Transverse colon (tissue), 4 donors: ENCODE data around the gene RUNX3. TPM values are rescaled to one million over a fixed set of nuclear protein-coding genes. Genes with fewer than 3 reads are reported as not detected.

Experiments used
- DNase-seq: peaks from one replicate; pipeline ENCODE4 v3.0.0-alpha.2; 2019
- H3K27ac ChIP-seq, 4 donors: fragments of 200-600 bp; sonication (generic); 2 replicates each; pipeline ENCODE4 v1.5.1; 2016 to 2018; ENCODE audit warnings: inconsistent platforms in 4 of 4
- H3K27me3 ChIP-seq: fragments of 200-600 bp; sonication (generic); 2 replicates; pipeline ENCODE4 v1.5.1; 2017; ENCODE audit warnings: inconsistent platforms
- H3K36me3 ChIP-seq, 4 donors: fragments of 200-600 bp; sonication (generic); 2 replicates each; pipeline ENCODE4 v1.5.1; 2017 to 2019; ENCODE audit warnings: inconsistent platforms in 4 of 4
- H3K4me1 ChIP-seq, 4 donors: fragments of 200-600 bp; sonication (generic); 2 replicates each; pipeline ENCODE4 v1.5.1; 2017 to 2020; ENCODE audit warnings: inconsistent platforms in 4 of 4
- H3K4me3 ChIP-seq, 4 donors: fragments of 200-600 bp; sonication (generic); 1 replicate in 1 of 4; 2 replicates in 3 of 4; pipeline versions ENCODE4 v1.5.1 to v1.6.1; 2017 to 2019; ENCODE audit warnings: inconsistent platforms in 4 of 4
- H3K9me3 ChIP-seq, 2 donors: fragments of 200-600 bp; sonication (generic); 2 replicates each; pipeline ENCODE4 v1.5.1; 2017 to 2019; ENCODE audit warnings: inconsistent platforms in 2 of 2
- EP300 ChIP-seq: sonication (generic); formaldehyde crosslinking; IDR thresholded peaks from one replicate; pipeline ENCODE4 v1.6.1; 2017; ENCODE audit warnings: antibody characterized with exemption, low read depth
- POLR2A ChIP-seq: fragments of 450-650 bp; IDR thresholded peaks from one replicate; pipeline ENCODE4 v1.6.1; 2016; ENCODE audit warnings: antibody characterized with exemption, mild to moderate bottlenecking, moderate library complexity
- POLR2AphosphoS5 ChIP-seq, 3 donors: sonication (generic); formaldehyde crosslinking; IDR thresholded peaks; one replicate each; pipeline ENCODE4 v1.6.1; 2016; ENCODE audit warnings: antibody characterized with exemption in 3 of 3
- WGBS, 2 donors: methylation state at CpG; one replicate each; pipeline ENCODE4 v1.1.5; 2018; ENCODE audit warnings: low coverage in 1 of 2; 5-methylcytosine and 5-hydroxymethylcytosine counted together
- in situ Hi-C, 4 donors: fragments of 200-750 bp; cut with MboI; loops; one replicate each; pipeline versions ENCODE4 v1.15.0 to v1.15.1; 2017; ENCODE audit warnings: low sequenced_read_pairs in 3 of 4, low pct_ligation_motif_present in 1 of 4, low pct_unique_long_range_greater_than_20kb in 1 of 4
- intact Hi-C: fragments of 100-400 bp; cut with DNase I; formaldehyde crosslinking; loops from one replicate; pipeline ENCODE4 v1.15.1; 2023; ENCODE audit warnings: low total_unique reads
- total RNA-seq, 4 donors: library from RNA; depleted of rRNA; stranded (reverse); fragments of >200 nt; gene quantifications; one replicate each; pipeline ENCODE4 v1.1.0, GENCODE V29; 2016
- TF ChIP-seq, protein P1 (sequence below), 5 experiments: fragments of 200-600 bp in 3 of 5; fragments of 450-650 bp in 2 of 5; sonication (generic) in 3 of 5; IDR thresholded peaks; 1 replicate in 2 of 5; 2 replicates in 3 of 5; pipeline ENCODE4 v1.5.1; 2016 to 2017; ENCODE audit warnings: antibody characterized with exemption in 5 of 5, inconsistent platforms in 3 of 5, mild to moderate bottlenecking in 2 of 5, moderate library complexity in 1 of 5

RUNX3 gene
- total RNA-seq, 4 donors from 2014 or later: 1.5 to 4.8 (median 3.4) TPM

DNA sequence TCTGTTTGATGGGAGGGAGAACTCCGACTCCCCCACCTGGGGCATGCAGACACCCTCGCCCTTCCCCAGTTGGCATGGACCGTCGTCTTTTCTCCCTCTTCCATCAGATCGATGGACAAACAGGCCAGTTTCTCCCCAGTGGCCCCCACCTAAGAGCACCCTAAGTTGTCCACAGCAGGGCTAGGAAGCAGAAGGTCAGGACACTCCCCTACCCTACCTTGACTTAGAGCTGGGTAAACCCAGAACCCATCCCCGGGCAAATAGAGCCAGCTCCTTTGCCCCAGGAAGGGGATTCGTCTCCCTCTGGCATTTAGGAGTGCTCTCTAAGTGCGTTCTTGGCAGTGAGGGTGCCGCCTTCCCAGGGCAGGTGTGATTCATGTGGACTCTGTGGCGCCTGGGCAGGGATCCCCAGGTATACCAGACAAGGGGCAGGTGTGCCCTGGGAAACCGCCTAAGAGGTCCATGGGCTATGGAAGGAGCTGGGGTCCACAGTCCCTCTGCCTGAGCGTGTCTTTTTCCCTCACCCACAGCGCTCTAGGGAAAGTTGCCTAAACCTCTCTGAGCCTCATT, 2.7 kb upstream of the RUNX3 start:
- peaks cover 87% of the 10 kb centered on the region for H3K27me3 ChIP-seq
- no peak overlapping the region for H3K4me3 ChIP-seq
- H3K4me1 ChIP-seq: peaks cover 0 to 40% (median 31%) of the 10 kb centered on the region in 4 donors
- no peaks in the 10 kb centered on the region for H3K9me3 ChIP-seq
- intact Hi-C loops: no loop called here
- DNase-seq: no peak
- H3K27ac ChIP-seq: no peak overlapping the region
- no peak for TF ChIP-seq EP300
- TF ChIP-seq, protein P1, sequence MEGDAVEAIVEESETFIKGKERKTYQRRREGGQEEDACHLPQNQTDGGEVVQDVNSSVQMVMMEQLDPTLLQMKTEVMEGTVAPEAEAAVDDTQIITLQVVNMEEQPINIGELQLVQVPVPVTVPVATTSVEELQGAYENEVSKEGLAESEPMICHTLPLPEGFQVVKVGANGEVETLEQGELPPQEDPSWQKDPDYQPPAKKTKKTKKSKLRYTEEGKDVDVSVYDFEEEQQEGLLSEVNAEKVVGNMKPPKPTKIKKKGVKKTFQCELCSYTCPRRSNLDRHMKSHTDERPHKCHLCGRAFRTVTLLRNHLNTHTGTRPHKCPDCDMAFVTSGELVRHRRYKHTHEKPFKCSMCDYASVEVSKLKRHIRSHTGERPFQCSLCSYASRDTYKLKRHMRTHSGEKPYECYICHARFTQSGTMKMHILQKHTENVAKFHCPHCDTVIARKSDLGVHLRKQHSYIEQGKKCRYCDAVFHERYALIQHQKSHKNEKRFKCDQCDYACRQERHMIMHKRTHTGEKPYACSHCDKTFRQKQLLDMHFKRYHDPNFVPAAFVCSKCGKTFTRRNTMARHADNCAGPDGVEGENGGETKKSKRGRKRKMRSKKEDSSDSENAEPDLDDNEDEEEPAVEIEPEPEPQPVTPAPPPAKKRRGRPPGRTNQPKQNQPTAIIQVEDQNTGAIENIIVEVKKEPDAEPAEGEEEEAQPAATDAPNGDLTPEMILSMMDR (IDR thresholded peaks at IDR 0.05): no peak
- H3K36me3 ChIP-seq: no peaks in the 10 kb centered on the region
- in situ Hi-C loops: loop anchor here in 3 of 4 donors (10.0 to 25.0 kb wide), 3 partner anchors 102 to 172 kb away; no protein-coding TSS in a partner anchor
- 20 to 51% methylated on average over 2 to 13 of the region's 13 CpGs for WGBS, 2 donors

DNA sequence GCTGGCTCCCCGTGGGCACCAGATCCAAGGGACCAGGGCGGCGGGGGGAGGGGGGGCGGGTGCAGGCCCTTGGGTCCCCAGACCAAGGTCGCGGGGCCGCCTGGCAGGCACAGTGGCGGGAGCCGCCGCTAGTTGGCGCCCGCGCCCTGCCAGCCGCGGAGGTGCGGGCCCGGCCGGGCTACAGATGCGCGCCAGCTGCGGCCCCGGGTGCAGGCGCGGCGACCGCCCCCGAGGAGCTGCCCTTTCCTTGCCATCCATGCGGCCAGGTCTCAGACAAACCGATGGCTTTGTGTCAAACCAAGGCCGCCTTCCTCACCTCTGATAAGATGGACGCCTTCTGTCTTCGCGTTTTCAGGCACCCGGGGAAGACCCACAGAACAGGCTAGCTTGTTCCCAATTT, 2.2 kb upstream of the RUNX3 start:
- Histone ChIP-seq H3K9me3 (no peaks in the 10 kb centered on the region), H3K4me3 (peak overlapping the region in 2 of 4 donors; percentile 8 to 23), H3K36me3 (no peaks in the 10 kb centered on the region), H3K27ac (no peak overlapping the region), H3K4me1 (peaks cover 0 to 40% (median 31%) of the 10 kb centered on the region in 4 donors), H3K27me3 (peaks cover 92% of the 10 kb centered on the region)
- in situ Hi-C loops: loop anchor here in 3 of 4 donors (10.0 to 25.0 kb wide), 3 partner anchors 103 to 173 kb away; no protein-coding TSS in a partner anchor
- TF ChIP-seq POLR2AphosphoS5 (IDR thresholded peaks at IDR 0.05) (no peak), EP300 (no peak), POLR2A (no peak)
- TF ChIP-seq, protein P1 (IDR thresholded peaks at IDR 0.05): peak in 3 of 5 experiments; percentile 80 to 89 (median 81)
- 4% methylated on average over 29 of the region's 34 CpGs; no CpG with 5 or more reads in 1 of the 2 donors for whole genome bisulfite sequencing, 2 donors
- DNase-seq: peak; percentile 64
- intact Hi-C loops: no loop called here

DNA sequence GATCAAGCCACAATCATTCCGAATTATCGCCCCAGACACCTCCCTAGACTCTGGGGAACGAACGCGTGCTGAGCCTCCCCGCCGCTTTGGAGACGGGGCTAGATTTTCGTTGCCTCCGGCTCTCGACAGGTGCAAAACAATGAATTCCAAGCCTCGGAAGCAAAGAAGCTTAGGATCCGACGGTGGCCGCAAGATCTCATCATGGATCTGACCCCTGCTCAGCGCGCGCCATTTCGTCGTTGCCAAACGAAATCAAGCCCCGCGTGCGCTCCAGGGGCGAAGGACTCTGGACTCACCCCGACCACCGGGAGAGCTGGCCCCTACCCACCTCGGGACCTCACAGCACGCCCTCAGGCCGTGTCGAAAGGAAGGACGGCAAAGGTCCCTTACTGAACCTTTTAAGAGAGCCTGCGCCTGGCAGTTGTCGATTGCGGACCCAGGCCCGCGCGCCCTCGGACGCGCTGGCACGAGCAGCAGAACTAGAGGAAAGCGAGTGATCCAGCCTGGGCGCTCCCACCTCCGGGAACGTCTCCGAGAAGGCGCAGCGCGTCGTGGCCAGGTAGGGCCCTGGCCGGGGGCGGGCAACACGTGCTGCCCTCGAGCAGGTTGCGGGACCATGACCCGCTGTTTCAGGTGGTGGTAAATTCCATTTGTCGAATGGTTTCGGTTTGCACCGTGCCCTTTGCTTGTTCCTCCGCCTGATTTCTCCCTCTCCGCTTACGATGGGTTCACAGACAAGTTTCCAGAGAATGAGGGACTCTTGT, 1.6 kb upstream of the RUNX3 start:
- Histone ChIP-seq H3K27ac (no peak overlapping the region), H3K9me3 (no peaks in the 10 kb centered on the region), H3K36me3 (no peaks in the 10 kb centered on the region), H3K4me3 (peak overlapping the region in 2 of 4 donors; percentile 8 to 23), H3K4me1 (peaks cover 0 to 46% (median 31%) of the 10 kb centered on the region in 4 donors), H3K27me3 (peaks cover 98% of the 10 kb centered on the region)
- intact Hi-C loops: no loop called here
- no peak for DNase-seq
- in situ Hi-C loops: loop anchor here in 3 of 4 donors (10.0 to 25.0 kb wide), 3 partner anchors 103 to 173 kb away; no protein-coding TSS in a partner anchor
- 56% methylated on average over 60 of the region's 63 CpGs; no CpG with 5 or more reads in 1 of the 2 donors for WGBS, 2 donors
- TF ChIP-seq POLR2AphosphoS5 (IDR thresholded peaks at IDR 0.05) (peak; percentile 15 to 64 (median 32)), POLR2A (no peak)

DNA sequence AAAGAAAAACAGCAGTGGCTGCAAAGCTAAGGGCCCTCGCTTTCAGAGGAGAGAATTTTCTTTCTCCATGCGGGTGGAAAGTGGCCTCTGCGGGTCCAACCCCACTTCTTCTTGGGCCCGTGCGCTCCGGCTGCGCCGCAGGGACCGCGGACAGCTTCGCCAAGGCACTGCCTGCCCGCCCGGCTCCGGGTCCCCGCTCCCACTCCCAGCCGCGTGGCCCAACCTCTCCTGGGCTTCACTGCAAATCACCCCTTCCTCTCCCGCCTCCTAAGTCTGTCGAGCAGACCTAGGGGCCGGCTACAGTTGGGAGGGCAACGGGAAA, 1.0 kb upstream of the RUNX3 start:
- DNase-seq: no peak
- Histone ChIP-seq H3K9me3 (no peaks in the 10 kb centered on the region), H3K36me3 (no peaks in the 10 kb centered on the region), H3K27ac (peak overlapping the region in 1 of 4 donors; percentile 65), H3K27me3 (peaks cover 98% of the 10 kb centered on the region), H3K4me1 (peaks cover 3 to 52% (median 31%) of the 10 kb centered on the region in 4 donors), H3K4me3 (no peak overlapping the region)
- TF ChIP-seq EP300 (no peak), POLR2AphosphoS5 (IDR thresholded peaks at IDR 0.05) (no peak), POLR2A (no peak)
- TF ChIP-seq, protein P1 (IDR thresholded peaks at IDR 0.05): no peak
- 47 to 57% methylated on average over 1 to 21 of the region's 21 CpGs for WGBS, 2 donors
- intact Hi-C loops (no loop called here), in situ Hi-C loops (loop anchor here in 3 of 4 donors (10.0 to 25.0 kb wide), 3 partner anchors 104 to 174 kb away; no protein-coding TSS in a partner anchor)
